GM12864 (cell line): ENCODE measurements around the gene UQCC2.

Experiments used
- DNase-seq: peaks from one replicate; pipeline ENCODE4 v3.0.0-alpha.2; 2011; ENCODE audit warnings: low read depth
- H3K4me3 ChIP-seq: 2 replicates; pipeline ENCODE4 v1.5.1; 2011; ENCODE audit warnings: mild to moderate bottlenecking, low read depth, low read length, control low read depth
- CTCF ChIP-seq: IDR thresholded peaks from 2 replicates; pipeline ENCODE4 v1.5.1; 2011; ENCODE audit warnings: low read depth, mild to moderate bottlenecking, moderate library complexity, low read length, control low read depth, inconsistent platforms; ENCODE audit errors: missing control alignments

UQCC2 gene

GRCh38 chr6:33725891-33726673 is 14.6 kb upstream of the UQCC2 start:
- H3K4me3 ChIP-seq: no peak overlapping the region
- no peak for TF ChIP-seq CTCF
- DNase-seq: no peak

DNA sequence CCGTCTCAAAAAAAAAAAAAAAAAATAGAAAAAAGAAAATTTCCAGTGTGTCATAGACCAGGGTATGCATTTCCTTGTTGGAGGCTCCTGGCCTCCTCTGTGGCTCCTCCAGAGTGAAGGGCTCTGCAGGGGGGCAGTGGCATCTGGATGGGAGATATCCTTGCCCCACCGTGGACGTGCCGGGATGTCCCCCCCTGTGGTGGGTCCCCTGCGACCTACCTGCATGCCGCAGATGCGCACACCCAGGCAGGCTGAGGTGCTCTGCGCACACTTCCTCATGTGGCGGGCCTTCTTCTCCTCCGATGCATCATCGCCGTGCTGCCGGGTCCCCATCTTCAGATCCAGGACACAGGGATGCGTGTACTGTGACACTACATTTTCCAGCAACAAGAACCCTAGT is 13.7 kb upstream of the UQCC2 start:
- no peak overlapping the region for H3K4me3 ChIP-seq
- no peak for TF ChIP-seq CTCF
- DNase-seq: no peak

DNA sequence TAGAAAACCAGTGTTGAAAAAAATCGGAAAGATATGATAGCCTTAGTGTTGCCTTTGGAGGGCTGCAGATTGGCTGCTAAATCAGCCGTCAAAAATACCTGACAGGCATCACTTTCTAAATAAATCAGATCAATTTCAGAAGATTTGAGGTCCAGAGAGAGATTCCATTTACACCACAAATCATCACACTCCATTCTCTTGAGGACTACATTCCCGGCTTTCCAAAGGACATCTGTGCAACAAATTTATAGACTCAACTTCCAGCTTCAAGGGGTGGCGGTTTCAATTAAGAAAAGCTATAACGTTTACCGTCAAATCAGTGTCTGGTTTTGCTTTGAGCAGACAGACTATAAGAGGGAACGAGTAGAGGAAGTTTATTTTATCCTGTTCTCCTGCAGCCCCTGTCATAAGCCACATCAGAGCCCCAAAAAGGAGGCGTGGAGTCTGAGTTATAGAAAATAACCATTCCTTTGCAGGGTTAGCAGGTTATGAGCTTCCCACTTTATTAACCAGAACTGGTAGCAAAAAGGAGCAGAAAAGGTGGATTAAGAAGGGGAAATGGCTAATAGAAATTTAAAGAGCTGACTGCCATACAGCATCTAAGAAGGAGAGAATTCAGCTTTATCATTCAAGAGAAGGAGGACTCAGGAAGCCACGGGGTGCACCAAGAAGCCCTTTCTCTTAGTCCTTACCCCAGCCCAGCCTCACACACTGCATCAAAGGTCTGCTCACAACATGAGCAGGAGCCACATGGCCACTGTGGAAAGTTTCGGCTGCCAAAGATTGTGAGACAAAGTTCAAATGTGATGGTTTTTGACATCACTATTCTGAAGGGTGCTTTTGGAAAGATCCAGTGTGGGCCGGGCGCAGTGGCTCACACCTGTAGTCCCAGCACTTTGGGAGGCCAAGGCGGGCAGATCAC is 12.9 kb upstream of the UQCC2 start:
- no peak for DNase-seq
- TF ChIP-seq CTCF: no peak
- no peak overlapping the region for H3K4me3 ChIP-seq

GRCh38 chr6:33723371-33724085 is 12.0 kb upstream of the UQCC2 start:
- DNase-seq: no peak
- no peak overlapping the region for H3K4me3 ChIP-seq
- no peak for TF ChIP-seq CTCF

DNA sequence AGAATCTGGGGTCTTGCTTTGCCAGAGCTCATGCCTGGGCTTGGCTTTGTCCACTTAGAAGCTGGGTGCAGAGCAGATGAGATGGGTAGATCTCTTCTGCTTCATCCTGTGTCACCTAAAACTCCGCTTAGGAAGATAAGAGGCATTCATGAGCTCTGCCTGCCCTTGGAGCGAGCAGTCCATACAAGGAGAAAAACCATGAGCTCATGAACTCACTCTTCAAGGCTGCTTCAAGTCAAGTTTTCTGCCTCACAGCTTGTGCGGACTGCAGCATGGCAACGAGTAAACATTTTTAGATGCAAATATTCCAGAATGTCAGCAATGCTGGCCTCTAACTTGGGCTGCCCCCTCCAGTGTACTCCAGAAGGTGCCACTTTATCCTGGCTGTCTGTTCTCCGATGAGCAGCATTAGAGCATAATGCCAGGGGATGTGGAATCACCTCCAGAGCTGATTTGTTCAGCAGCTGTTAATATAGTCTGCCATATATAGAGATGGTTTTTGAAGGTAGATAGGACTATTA is 10.7 kb upstream of the UQCC2 start:
- no peak for DNase-seq
- no peak overlapping the region for H3K4me3 ChIP-seq
- no peak for TF ChIP-seq CTCF

DNA sequence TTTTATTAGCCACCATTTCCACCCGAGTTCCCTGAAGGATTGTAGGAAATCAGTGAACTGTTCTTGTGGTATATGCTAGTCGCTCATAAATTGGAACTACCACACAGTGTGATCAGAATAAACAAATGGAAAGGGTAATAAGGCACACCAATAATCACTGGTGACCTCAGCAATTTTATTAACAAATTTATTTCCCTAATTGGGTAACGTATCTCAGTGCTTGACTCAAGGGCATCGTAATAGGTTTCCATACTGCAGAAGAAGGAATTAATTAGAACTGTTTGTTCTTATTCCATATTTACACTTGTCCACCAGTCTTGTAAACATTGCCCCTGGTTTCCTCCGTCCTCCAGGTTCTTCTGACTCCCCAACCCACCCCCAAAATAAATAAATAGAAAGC is 10.0 kb upstream of the UQCC2 start:
- TF ChIP-seq CTCF: no peak
- H3K4me3 ChIP-seq: no peak overlapping the region
- no peak for DNase-seq
